HepG2 (cell line): ENCODE data around the gene SAMD10. TPM values are rescaled to one million over a fixed set of nuclear protein-coding genes. Genes with fewer than 3 reads are reported as not detected.

Experiments used
- ATF3 ChIP-seq: sonication (generic); formaldehyde crosslinking; IDR thresholded peaks from 2 replicates; pipeline ENCODE4 v1.4.0; 2020; ENCODE audit warnings: missing genetic modification reagents
- ELF1 ChIP-seq: sonication (generic); formaldehyde crosslinking; IDR thresholded peaks from 2 replicates; pipeline ENCODE4 v1.4.0; 2020; ENCODE audit warnings: missing genetic modification reagents
- HBP1 ChIP-seq: IDR thresholded peaks from 2 replicates; pipeline ENCODE4 v1.6.1; 2016; ENCODE audit warnings: low read depth, control low read depth
- SPEN ChIP-seq: sonication (generic); formaldehyde crosslinking; IDR thresholded peaks from 2 replicates; pipeline ENCODE4 v1.5.1; 2020; ENCODE audit warnings: low read depth, mild to moderate bottlenecking, missing genetic modification reagents
- TARDBP ChIP-seq: sonication (generic); formaldehyde crosslinking; IDR thresholded peaks from 2 replicates; pipeline ENCODE4 v1.8.0; 2022; ENCODE audit warnings: mild to moderate bottlenecking, missing genetic modification reagents
- ZBTB40 ChIP-seq, 2 experiments: fragments of 450-650 bp in 1 of 2; sonication (generic) in 1 of 2; formaldehyde crosslinking in 1 of 2; IDR thresholded peaks; 2 replicates each; pipeline versions ENCODE4 v1.6.1 to v1.8.0; 2016 to 2022; ENCODE audit warnings: antibody characterized with exemption in 1 of 2, mild to moderate bottlenecking in 1 of 2, missing genetic modification reagents in 1 of 2
- ZFP90 ChIP-seq: sonication (generic); formaldehyde crosslinking; IDR thresholded peaks from 2 replicates; pipeline ENCODE4 v1.8.0; 2022; ENCODE audit warnings: missing genetic modification reagents, mild to moderate bottlenecking, inconsistent platforms, borderline replicate concordance
- ZFP91 ChIP-seq: sonication (generic); formaldehyde crosslinking; IDR thresholded peaks from 2 replicates; pipeline ENCODE4 v1.9.0; 2022; ENCODE audit warnings: missing genetic modification reagents, mild to moderate bottlenecking, borderline replicate concordance
- ZGPAT ChIP-seq: IDR thresholded peaks from 2 replicates; pipeline ENCODE4 v1.6.1; 2016; ENCODE audit warnings: mild to moderate bottlenecking
- ZKSCAN5 ChIP-seq: sonication (generic); formaldehyde crosslinking; IDR thresholded peaks from 2 replicates; pipeline ENCODE4 v1.5.1; 2020; ENCODE audit warnings: mild to moderate bottlenecking, missing genetic modification reagents
- ZNF709 ChIP-seq: sonication (generic); formaldehyde crosslinking; IDR thresholded peaks from 2 replicates; pipeline ENCODE4 v1.5.0; 2020; ENCODE audit warnings: mild to moderate bottlenecking, missing genetic modification reagents
- ZSCAN20 ChIP-seq: sonication (generic); formaldehyde crosslinking; IDR thresholded peaks from 2 replicates; pipeline ENCODE4 v1.4.0; 2020; ENCODE audit warnings: missing genetic modification reagents, mild to moderate bottlenecking, borderline replicate concordance
- ZSCAN21 ChIP-seq: sonication (generic); formaldehyde crosslinking; IDR thresholded peaks from 2 replicates; pipeline ENCODE4 v1.8.0; 2022; ENCODE audit warnings: mild to moderate bottlenecking, missing genetic modification reagents, moderate library complexity, borderline replicate concordance
- polyA plus RNA-seq, 8 experiments: library from polyadenylated mRNA; depleted of rRNA in 3 of 8; stranded (reverse) in 7 of 8; unstranded in 1 of 8; fragments of >200 nt; fragmentation: Illumina TruSeq in 4 of 8; extraction: Trizol in 4 of 8; gene quantifications; 2 replicates each; pipeline versions ENCODE4 v1.2.1 to v1.2.3, GENCODE V29; 2011 to 2016; ENCODE audit warnings: low read depth in 4 of 8, missing spikeins in 1 of 8, mixed read lengths in 1 of 8; ENCODE audit not compliant: insufficient read depth in 1 of 8
- total RNA-seq, 5 experiments: library from RNA; depleted of rRNA; stranded (reverse); fragments of >200 nt; fragmentation: Illumina TruSeq; extraction: Trizol; gene quantifications; 2 replicates each; pipeline ENCODE4 v1.2.3, GENCODE V29; 2016; ENCODE audit warnings: low read depth in 1 of 5

Gene SAMD10
- total and polyA plus RNA-seq, 2 of the 13 experiments (the other 11 are each of a cell fraction or from before 2014, with no cell fraction given), result 6.1 to 11.0 TPM

GRCh38 chr20:63978319-63979228 lies 868 bp downstream of the SAMD10 start (continued):
- TF ChIP-seq TARDBP (peak; percentile 71), HBP1 (CRISPR knock-in tag) (no peak; the same call in 1 of the 2 replicates), ZFP90 (no peak), ZFP91 (CRISPR knock-in tag) (peak; percentile 62; the same call in 1 of the 2 replicates), ZKSCAN5 (CRISPR knock-in tag) (0 out of 2 replicates have a peak, but pooled peaks have one; percentile 63), SPEN (CRISPR knock-in tag) (peak; percentile 78), ATF3 (peak; percentile 74), ZSCAN20 (CRISPR knock-in tag) (peak; percentile 92; the same call in 1 of the 2 replicates), ZNF709 (CRISPR knock-in tag) (peak; percentile 34), ZGPAT (CRISPR knock-in tag) (peak; percentile 95), ZBTB40 (IDR thresholded peaks at IDR 0.05) (no peak), ZBTB40 (CRISPR knock-in tag; IDR thresholded peaks at IDR 0.05) (peak; percentile 78; the same call in 1 of the 2 replicates), ELF1 (CRISPR knock-in tag) (peak; percentile 86), ZSCAN21 (peak; percentile 63)
